Nephron progenitor cell (in vitro differentiated cells): ENCODE results near the gene MANEAL.

ENCODE experiments used
- DNase-seq: peaks from one replicate; pipeline ENCODE4 v3.0.0; 2021
- H3K27ac Mint-ChIP-seq: 2 replicates; pipeline ENCODE4 v1.8.0; 2021; ENCODE audit warnings: mild to moderate bottlenecking, moderate library complexity, mixed read lengths
- H3K27me3 Mint-ChIP-seq: 2 replicates; pipeline ENCODE4 v1.8.0; 2021; ENCODE audit warnings: mild to moderate bottlenecking, low read depth, mixed read lengths; ENCODE audit not compliant: poor library complexity
- H3K36me3 Mint-ChIP-seq: 2 replicates; pipeline ENCODE4 v1.8.0; 2021; ENCODE audit warnings: low read depth, mixed read lengths
- H3K4me1 Mint-ChIP-seq: 2 replicates; pipeline ENCODE4 v1.8.0; 2021; ENCODE audit warnings: mixed read lengths
- H3K4me3 Mint-ChIP-seq: 2 replicates; pipeline ENCODE4 v1.8.0; 2021; ENCODE audit warnings: mild to moderate bottlenecking, moderate library complexity, mixed read lengths
- H3K9me3 Mint-ChIP-seq: 2 replicates; pipeline ENCODE4 v1.8.0; 2021; ENCODE audit warnings: mild to moderate bottlenecking, moderate library complexity, mixed read lengths
- TF ChIP-seq, protein P1 (sequence below): fragments of 200-600 bp; sonication (generic); IDR thresholded peaks from 2 replicates; pipeline ENCODE4 v1.5.0; 2021; ENCODE audit warnings: antibody characterized with exemption

Gene MANEAL

DNA sequence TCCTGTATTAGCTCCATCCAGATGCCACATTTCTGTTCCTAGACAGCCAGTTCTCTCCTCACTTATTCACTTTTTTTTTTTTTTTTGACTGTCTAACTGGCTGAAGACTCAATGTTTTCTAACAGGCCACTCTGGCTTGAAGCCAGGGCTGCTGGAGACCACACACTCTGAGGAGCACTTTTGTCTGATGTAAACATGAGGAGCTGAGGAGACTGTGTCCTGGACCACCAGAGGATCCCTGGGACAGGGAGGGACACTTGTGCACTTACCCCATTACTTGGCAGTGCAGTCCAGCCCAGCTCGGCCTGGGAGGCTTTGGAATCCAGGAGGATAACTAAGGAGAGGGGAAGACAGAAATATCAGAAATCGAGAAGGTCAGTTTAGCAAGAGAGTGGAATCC is 31.1 kb upstream of the MANEAL start:
- Mint-ChIP-seq H3K27me3 (peaks cover 62% of the 10 kb centered on the region), H3K4me3 (no peak overlapping the region), H3K27ac (no peak overlapping the region), H3K4me1 (peaks cover 5% of the 10 kb centered on the region), H3K9me3 (peaks cover 5% of the 10 kb centered on the region), H3K36me3 (no peaks in the 10 kb centered on the region)
- DNase-seq, result no peak
- TF ChIP-seq, protein P1, sequence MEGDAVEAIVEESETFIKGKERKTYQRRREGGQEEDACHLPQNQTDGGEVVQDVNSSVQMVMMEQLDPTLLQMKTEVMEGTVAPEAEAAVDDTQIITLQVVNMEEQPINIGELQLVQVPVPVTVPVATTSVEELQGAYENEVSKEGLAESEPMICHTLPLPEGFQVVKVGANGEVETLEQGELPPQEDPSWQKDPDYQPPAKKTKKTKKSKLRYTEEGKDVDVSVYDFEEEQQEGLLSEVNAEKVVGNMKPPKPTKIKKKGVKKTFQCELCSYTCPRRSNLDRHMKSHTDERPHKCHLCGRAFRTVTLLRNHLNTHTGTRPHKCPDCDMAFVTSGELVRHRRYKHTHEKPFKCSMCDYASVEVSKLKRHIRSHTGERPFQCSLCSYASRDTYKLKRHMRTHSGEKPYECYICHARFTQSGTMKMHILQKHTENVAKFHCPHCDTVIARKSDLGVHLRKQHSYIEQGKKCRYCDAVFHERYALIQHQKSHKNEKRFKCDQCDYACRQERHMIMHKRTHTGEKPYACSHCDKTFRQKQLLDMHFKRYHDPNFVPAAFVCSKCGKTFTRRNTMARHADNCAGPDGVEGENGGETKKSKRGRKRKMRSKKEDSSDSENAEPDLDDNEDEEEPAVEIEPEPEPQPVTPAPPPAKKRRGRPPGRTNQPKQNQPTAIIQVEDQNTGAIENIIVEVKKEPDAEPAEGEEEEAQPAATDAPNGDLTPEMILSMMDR, result no peak

DNA sequence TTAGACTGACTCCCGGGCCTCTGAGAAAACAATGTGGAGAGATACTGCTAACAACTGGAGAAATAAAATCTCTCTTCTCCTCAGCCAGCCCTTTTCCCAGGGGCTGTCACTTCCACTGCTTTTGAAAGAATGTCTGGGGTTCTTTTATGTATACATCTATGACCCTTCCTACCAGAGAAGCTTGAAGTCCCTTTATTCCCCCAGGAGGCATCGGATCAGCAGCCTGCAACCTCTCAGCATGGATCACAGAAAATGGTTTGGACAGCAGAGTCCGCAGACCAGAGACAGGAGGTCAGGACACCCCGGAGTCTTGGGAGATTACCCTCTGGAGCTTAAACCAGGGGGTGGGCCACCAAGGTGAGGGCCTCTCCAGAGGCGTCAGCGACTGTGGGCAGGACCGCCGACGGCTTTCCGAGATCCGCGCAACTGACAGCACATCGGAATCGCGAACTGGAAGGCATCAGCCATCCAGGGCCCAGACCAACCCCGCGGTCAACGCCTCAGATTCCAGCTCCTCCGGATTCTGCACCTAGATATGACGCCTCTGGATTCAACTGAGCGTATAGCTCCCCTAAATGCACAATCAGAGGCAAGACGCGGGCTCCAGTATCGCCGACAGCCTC is 29.7 kb upstream of the MANEAL start:
- Mint-ChIP-seq H3K36me3 (no peaks in the 10 kb centered on the region), H3K4me3 (no peak overlapping the region), H3K27ac (no peak overlapping the region), H3K9me3 (peaks cover 5% of the 10 kb centered on the region), H3K27me3 (peaks cover 76% of the 10 kb centered on the region), H3K4me1 (peaks cover 5% of the 10 kb centered on the region)
- no peak for DNase-seq
- TF ChIP-seq, protein P1, result no peak

DNA sequence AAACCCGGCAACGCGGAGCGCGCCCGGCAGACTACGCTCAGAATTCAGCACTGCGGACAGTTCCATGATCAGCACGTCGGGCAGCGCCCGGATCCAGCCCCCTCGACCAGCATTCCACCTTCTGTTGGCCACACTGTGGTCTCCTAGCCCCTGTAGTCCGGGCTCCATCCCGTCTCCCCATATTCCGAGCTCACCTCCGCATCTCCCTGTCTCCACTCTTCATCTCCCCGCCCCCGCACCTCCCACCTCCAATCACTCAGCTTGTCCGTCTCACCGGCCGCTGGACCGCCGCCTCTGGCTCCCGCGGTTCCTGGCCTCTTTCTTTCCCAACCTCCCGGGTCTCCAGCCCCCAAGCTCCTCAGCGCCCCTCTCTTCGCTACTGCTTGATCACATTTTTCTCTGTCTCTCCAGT is 29.2 kb upstream of the MANEAL start:
- no peak overlapping the region for H3K27ac Mint-ChIP-seq
- H3K4me3 Mint-ChIP-seq, result no peak overlapping the region
- TF ChIP-seq, protein P1, result no peak
- H3K27me3 Mint-ChIP-seq, result peaks cover 81% of the 10 kb centered on the region
- peaks cover 5% of the 10 kb centered on the region for H3K4me1 Mint-ChIP-seq
- H3K36me3 Mint-ChIP-seq, result no peaks in the 10 kb centered on the region
- H3K9me3 Mint-ChIP-seq, result peaks cover 5% of the 10 kb centered on the region
- DNase-seq, result peak; percentile 94

DNA sequence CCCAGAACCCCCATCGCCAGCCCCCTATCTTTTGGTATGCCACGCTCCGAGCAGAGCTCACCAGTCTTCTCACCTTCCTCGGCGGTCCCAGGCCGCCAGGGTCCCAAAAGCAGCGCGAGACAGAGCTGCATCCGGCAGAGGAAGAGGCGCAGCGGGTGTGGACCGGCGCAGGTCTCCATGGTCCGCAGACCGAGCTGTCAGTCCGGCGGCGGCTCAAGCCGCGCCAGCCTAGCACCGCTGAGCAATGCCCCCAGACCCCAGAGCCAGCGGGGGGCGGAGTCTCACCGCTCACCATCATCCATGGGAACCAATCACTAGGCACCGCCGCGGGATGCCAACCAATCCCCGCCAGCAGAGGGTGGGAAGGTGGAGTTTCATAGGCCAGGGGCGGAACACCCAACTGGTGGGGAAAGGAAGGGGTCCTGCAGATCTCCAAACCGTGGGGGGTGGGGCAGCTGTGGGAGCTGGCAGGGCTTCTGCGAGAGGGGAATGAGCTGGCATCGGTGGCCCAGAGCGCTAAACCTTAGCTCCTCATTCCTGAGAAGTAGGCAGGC is 28.7 kb upstream of the MANEAL start, which contains the start of gene EPHA10:
TSS of gene EPHA10 (minus strand) at position 233 of the 554 bp plus-strand sequence. CDS start at position 179, 54 bp downstream.
- Mint-ChIP-seq H3K4me3 (no peak within 1 kb of the TSS), H3K27me3 (peaks cover 86% of the 10 kb centered on the region), H3K27ac (no peak within 1 kb of the TSS), H3K9me3 (peaks cover 5% of the 10 kb centered on the region), H3K36me3 (no peaks in the 10 kb centered on the region), H3K4me1 (peaks cover 5% of the 10 kb centered on the region)
- TF ChIP-seq, protein P1, result no peak
- peak; percentile 26 for DNase-seq

DNA sequence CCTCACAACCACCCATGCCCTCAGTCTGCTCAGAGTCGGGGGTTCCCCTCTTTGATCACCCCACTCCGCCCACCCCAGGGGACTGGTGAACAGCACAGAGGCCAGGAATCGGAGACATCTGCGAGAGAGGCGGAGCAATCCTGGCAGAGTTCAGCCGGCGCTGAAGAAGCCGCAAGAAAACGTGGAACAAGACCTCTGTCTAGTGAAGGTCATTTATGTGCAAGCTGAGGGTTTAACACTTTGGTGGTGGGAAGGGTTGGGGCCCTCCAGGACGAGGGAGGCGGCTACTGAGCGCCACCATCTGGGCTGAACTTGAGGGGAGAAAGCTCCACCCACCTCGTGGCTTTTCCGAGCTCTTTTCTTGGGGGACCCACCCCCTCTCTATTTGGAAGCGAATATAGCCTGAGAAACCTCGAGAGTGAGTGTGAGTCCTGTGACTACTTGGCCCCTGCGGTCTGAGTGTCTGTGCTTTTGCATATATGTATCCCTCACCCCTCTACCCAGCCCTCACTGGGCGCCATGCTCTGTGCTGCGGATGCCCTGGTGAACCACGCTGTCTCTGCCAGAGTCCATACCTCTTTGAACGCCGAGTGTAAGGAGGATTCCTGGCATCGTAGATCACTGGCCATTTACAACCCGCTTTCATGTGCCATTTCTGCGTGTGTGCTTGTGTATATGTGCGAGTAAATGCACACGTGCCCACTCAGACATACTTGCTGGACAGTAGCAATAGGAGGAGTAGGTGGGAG is 27.6 kb upstream of the MANEAL start:
- Mint-ChIP-seq H3K27ac (no peak overlapping the region), H3K4me1 (peaks cover 5% of the 10 kb centered on the region)
- TF ChIP-seq, protein P1, result no peak

More for the DNA sequence above, 27.6 kb upstream of the MANEAL start:
- DNase-seq, result no peak
- Mint-ChIP-seq H3K27me3 (peaks cover 98% of the 10 kb centered on the region), H3K36me3 (no peaks in the 10 kb centered on the region), H3K4me3 (no peak overlapping the region), H3K9me3 (peaks cover 5% of the 10 kb centered on the region)
